Upper lobe of right lung (tissue), 1 donor: ENCODE results near the gene DKC1. TPM values are rescaled to one million over a fixed set of nuclear protein-coding genes. Genes with fewer than 3 reads are reported as not detected.

Source experiments
- ATAC-seq: fragments of 200-7000 bp; cut with Tn5 transposase; one replicate; pipeline ENCODE4 v1.9.1; 2020; ENCODE audit warnings: mild to moderate bottlenecking, moderate library complexity
- DNase-seq: peaks from one replicate; pipeline ENCODE4 v3.0.0-alpha.2; 2020
- H3K27ac ChIP-seq: fragments of 200-600 bp; one replicate; pipeline ENCODE4 v1.8.0; 2022
- H3K27me3 ChIP-seq: fragments of 200-600 bp; one replicate; pipeline ENCODE4 v1.8.0; 2022; ENCODE audit warnings: mild to moderate bottlenecking
- H3K36me3 ChIP-seq: fragments of 200-600 bp; one replicate; pipeline ENCODE4 v1.8.0; 2022
- H3K4me1 ChIP-seq: fragments of 200-600 bp; one replicate; pipeline ENCODE4 v1.8.0; 2022
- H3K4me3 ChIP-seq: fragments of 200-600 bp; one replicate; pipeline ENCODE4 v1.8.0; 2022; ENCODE audit warnings: mild to moderate bottlenecking
- H3K9me3 ChIP-seq: fragments of 200-600 bp; one replicate; pipeline ENCODE4 v1.8.0; 2022
- intact Hi-C: fragments of 100-400 bp; cut with DNase I; formaldehyde crosslinking; loops from one replicate; pipeline ENCODE4 v1.11.0; 2022
- total RNA-seq: library from RNA; stranded (reverse); fragmentation: NEBNext Ultra II Directional; extraction: Animal tissue kit (Norgen Biotek cat#: 25700); gene quantifications from one replicate; pipeline ENCODE4 v1.2.1, GENCODE V29; 2021
- TF ChIP-seq, protein P1 (sequence below): fragments of 200-600 bp; IDR thresholded peaks from one replicate; pipeline ENCODE4 v1.8.0; 2022; ENCODE audit warnings: antibody characterized with exemption
- donor health status: DM: no; HTN: yes; CAD: no; lungs with severe emphysema.

DKC1 gene
- total RNA-seq, 1 donor from 2014 or later, result 28.7 TPM

DNA sequence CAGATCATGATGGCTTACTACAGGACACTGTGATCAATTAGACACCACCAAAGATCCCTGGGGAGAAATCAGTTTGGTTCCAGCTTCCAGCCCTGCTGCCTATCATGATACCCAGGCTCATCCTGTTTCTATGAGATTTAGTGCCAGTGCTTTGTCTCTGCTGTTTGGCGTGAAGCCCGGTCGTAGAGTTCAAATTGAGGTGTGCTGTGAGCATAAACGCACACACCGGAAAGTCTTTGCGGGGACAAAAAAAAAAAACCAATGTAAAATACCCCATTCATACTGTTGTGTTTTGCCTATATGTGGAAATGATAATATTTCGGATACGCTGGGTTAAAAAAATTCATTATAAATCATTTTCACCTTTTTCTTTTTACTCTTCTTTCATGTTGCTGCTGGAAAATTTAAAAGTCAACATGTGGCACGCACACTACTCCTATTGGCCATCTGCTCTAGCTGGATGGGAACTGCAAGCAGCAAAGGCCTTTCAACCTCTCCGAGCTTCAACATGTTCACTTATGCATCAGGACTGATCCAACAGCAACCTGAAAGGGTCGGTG is 607 bp upstream of the DKC1 start:
- intact Hi-C loops, result no loop called here
- Histone ChIP-seq H3K4me1 (no peaks in the 10 kb centered on the region), H3K9me3 (no peaks in the 10 kb centered on the region), H3K27me3 (no peaks in the 10 kb centered on the region), H3K4me3 (peak overlapping the region; percentile 66), H3K27ac (peak overlapping the region; percentile 63), H3K36me3 (peaks cover 13% of the 10 kb centered on the region)
- ATAC-seq (no peak), DNase-seq (no peak)
- TF ChIP-seq, protein P1, sequence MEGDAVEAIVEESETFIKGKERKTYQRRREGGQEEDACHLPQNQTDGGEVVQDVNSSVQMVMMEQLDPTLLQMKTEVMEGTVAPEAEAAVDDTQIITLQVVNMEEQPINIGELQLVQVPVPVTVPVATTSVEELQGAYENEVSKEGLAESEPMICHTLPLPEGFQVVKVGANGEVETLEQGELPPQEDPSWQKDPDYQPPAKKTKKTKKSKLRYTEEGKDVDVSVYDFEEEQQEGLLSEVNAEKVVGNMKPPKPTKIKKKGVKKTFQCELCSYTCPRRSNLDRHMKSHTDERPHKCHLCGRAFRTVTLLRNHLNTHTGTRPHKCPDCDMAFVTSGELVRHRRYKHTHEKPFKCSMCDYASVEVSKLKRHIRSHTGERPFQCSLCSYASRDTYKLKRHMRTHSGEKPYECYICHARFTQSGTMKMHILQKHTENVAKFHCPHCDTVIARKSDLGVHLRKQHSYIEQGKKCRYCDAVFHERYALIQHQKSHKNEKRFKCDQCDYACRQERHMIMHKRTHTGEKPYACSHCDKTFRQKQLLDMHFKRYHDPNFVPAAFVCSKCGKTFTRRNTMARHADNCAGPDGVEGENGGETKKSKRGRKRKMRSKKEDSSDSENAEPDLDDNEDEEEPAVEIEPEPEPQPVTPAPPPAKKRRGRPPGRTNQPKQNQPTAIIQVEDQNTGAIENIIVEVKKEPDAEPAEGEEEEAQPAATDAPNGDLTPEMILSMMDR, result no peak

DNA sequence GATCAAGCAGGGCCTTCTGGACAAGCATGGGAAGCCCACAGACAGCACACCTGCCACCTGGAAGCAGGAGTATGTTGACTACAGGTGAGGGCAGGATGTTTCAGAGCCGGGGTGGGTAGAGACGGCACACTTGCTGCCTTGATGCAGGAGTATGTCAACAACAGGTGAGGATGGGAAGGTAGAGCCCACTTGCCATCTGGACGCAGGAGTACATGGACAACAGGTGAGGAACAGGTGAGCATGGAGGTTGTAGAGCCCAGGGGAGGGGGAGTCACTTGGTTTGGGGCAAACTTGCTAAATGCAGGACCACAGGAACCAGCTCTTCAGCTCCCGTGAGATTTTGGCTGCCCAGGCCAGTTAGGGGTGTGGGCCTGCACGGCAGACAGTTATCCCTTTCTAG is 12.0 kb downstream of the DKC1 start:
- no peak overlapping the region for H3K27ac ChIP-seq
- DNase-seq, result no peak
- intact Hi-C loops, result no loop called here
- no peaks in the 10 kb centered on the region for H3K9me3 ChIP-seq
- TF ChIP-seq, protein P1, result no peak
- H3K36me3 ChIP-seq, result peaks cover 47% of the 10 kb centered on the region
- ATAC-seq, result no peak
- no peak overlapping the region for H3K4me3 ChIP-seq
- no peaks in the 10 kb centered on the region for H3K27me3 ChIP-seq
- H3K4me1 ChIP-seq, result no peaks in the 10 kb centered on the region

GRCh38 chrX:154775419-154776349 is 13.0 kb downstream of the DKC1 start:
- DNase-seq (no peak), ATAC-seq (peak; percentile 75)
- no peak overlapping the region for H3K4me3 ChIP-seq
- no peak overlapping the region for H3K27ac ChIP-seq
- no peaks in the 10 kb centered on the region for H3K9me3 ChIP-seq
- H3K4me1 ChIP-seq, result no peaks in the 10 kb centered on the region
- peaks cover 42% of the 10 kb centered on the region for H3K36me3 ChIP-seq
- TF ChIP-seq, protein P1, result no peak
- H3K27me3 ChIP-seq, result no peaks in the 10 kb centered on the region
- intact Hi-C loops, result no loop called here

- ATAC-seq (no peak), DNase-seq (no peak)
- H3K27me3 ChIP-seq, result no peaks in the 10 kb centered on the region
- no peaks in the 10 kb centered on the region for H3K9me3 ChIP-seq
- H3K4me3 ChIP-seq, result no peak overlapping the region
- H3K36me3 ChIP-seq, result peaks cover 38% of the 10 kb centered on the region
- TF ChIP-seq, protein P1, result no peak
- no peaks in the 10 kb centered on the region for H3K4me1 ChIP-seq
- H3K27ac ChIP-seq, result no peak overlapping the region
- intact Hi-C loops, result no loop called here
Measured at GRCh38 chrX:154776753-154777152, 14.1 kb downstream of the DKC1 start.

DNA sequence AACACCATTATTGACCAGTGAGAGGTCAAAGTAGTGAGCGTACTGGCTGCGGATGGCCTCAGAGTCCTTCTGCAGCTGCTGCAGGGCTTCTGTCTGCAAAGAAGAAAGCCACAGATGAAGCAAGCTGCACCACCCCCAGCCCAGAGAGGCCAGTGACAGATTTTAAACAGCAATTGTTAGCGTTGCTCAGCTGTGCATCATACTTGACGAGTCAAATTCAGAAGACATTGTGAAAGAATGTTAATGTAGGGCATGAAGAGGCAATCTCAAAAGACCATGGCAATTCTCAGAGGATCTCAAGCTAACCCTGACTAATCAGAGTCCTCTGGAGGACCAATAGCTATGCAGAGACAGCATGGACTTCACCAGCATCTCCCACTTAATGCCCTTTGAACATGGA is 16.6 kb downstream of the DKC1 start:
- ATAC-seq (no peak), DNase-seq (no peak)
- Histone ChIP-seq H3K4me1 (no peaks in the 10 kb centered on the region), H3K27me3 (no peaks in the 10 kb centered on the region), H3K36me3 (peaks cover 29% of the 10 kb centered on the region), H3K27ac (no peak overlapping the region), H3K9me3 (no peaks in the 10 kb centered on the region), H3K4me3 (no peak overlapping the region)
- intact Hi-C loops, result no loop called here
- TF ChIP-seq, protein P1, result no peak
